Gastroesophageal sphincter (tissue), 4 donors: ENCODE data around the gene RSPH10B2. TPM values are rescaled to one million over a fixed set of nuclear protein-coding genes. Genes with fewer than 3 reads are reported as not detected.
"Not testable (repeated sequence)": the region's sequence is repeated elsewhere in the genome, so short reads cannot be mapped to it uniquely, and the experiment has no call there.

ENCODE experiments used
- ATAC-seq: fragments of 150-250 bp; one replicate; pipeline ENCODE4 v1.9.1; 2016; ENCODE audit warnings: mild to moderate bottlenecking, moderate library complexity
- H3K27ac ChIP-seq, 4 donors: fragments of 200-600 bp; sonication (generic) in 3 of 4; 1 replicate in 3 of 4; 2 replicates in 1 of 4; pipeline ENCODE4 v1.5.1; 2016 to 2019
- H3K27me3 ChIP-seq: fragments of 200-600 bp; sonication (generic); one replicate; pipeline ENCODE4 v1.5.1; 2019
- H3K36me3 ChIP-seq, 2 donors: fragments of 200-600 bp; sonication (generic); one replicate each; pipeline ENCODE4 v1.5.1; 2019; ENCODE audit warnings: control low read depth in 1 of 2
- H3K4me1 ChIP-seq, 3 donors: fragments of 200-600 bp; sonication (generic); 1 replicate in 2 of 3; 2 replicates in 1 of 3; pipeline ENCODE4 v1.5.1; 2016 to 2019; ENCODE audit warnings: control low read depth in 2 of 3
- H3K4me3 ChIP-seq, 2 donors: fragments of 200-600 bp; sonication (generic); one replicate each; pipeline ENCODE4 v1.5.1; 2019; ENCODE audit warnings: mild to moderate bottlenecking in 1 of 2, moderate library complexity in 1 of 2
- H3K9me3 ChIP-seq, 3 donors: fragments of 200-600 bp; sonication (generic); one replicate each; pipeline ENCODE4 v1.5.1; 2017 to 2019; ENCODE audit warnings: control low read depth in 2 of 3
- EP300 ChIP-seq: sonication (generic); formaldehyde crosslinking; IDR thresholded peaks from one replicate; pipeline ENCODE4 v1.6.1; 2017; ENCODE audit warnings: antibody characterized with exemption, mild to moderate bottlenecking
- POLR2A ChIP-seq, 2 donors: fragments of 450-650 bp; IDR thresholded peaks; one replicate each; pipeline ENCODE4 v1.6.1; 2017; ENCODE audit warnings: antibody characterized with exemption in 2 of 2, mild to moderate bottlenecking in 2 of 2, moderate library complexity in 1 of 2
- POLR2AphosphoS5 ChIP-seq: sonication (generic); formaldehyde crosslinking; IDR thresholded peaks from one replicate; pipeline ENCODE4 v1.6.1; 2017; ENCODE audit warnings: antibody characterized with exemption
- WGBS, 2 donors: methylation state at CpG; one replicate each; pipeline ENCODE4 v1.1.5; 2018; ENCODE audit warnings: low coverage in 1 of 2; 5-methylcytosine and 5-hydroxymethylcytosine counted together
- total RNA-seq, 4 donors: library from RNA; depleted of rRNA; stranded (reverse); fragments of >200 nt; gene quantifications; one replicate each; pipeline ENCODE4 v1.1.0, GENCODE V29; 2016
- TF ChIP-seq, protein P1 (sequence below), 4 experiments: fragments of 200-600 bp in 2 of 4; fragments of 450-650 bp in 2 of 4; sonication (generic) in 1 of 4; IDR thresholded peaks; one replicate each; pipeline ENCODE4 v1.5.1; 2017 to 2019; ENCODE audit warnings: antibody characterized with exemption in 4 of 4, mild to moderate bottlenecking in 2 of 4, moderate library complexity in 2 of 4

The RSPH10B2 gene
- total RNA-seq, 4 donors from 2014 or later, result 0.15 TPM; not detected in 3

DNA sequence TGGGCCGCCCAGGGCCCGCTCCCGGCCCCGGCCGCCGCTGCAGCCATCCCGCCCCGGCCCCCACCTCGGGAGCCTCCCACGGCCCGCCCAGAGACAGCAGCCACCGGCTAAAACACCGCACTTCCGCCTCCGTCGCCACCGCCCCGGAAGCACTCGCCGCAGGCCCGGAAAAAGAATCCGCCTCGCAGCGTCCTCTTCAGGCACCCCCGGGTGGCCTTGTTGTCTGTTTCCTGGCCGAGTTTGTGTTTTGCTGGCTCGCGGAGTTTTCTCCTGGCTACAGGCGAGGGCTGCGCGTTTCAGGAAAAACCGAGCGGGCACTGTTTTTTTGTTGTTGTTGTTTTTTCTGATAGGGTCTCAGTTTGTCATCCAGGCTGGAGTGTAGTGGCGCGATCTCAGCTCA, 72.2 kb downstream of the RSPH10B2 start, which contains the start of gene CCZ1B:
Gene CCZ1B (minus strand): TSS at position 125 of the 400 bp plus-strand sequence. CDS start 78 bp downstream, at position 47.
- no CpG with 5 or more reads among the region's 35 CpGs for WGBS, 2 donors
- Histone ChIP-seq H3K27ac (peak within 1 kb of the TSS in 3 of 4 donors; percentile 67 to 80 (median 71)), H3K27me3 (peaks cover 15% of the 10 kb centered on the region), H3K4me3 (peak within 1 kb of the TSS; percentile 59 to 64), H3K36me3 (peaks cover 0 to 15% of the 10 kb centered on the region in 2 donors)
- H3K9me3 ChIP-seq, H3K4me1 ChIP-seq: not testable (repeated sequence)
- peak; percentile 95 for ATAC-seq
- TF ChIP-seq, protein P1, sequence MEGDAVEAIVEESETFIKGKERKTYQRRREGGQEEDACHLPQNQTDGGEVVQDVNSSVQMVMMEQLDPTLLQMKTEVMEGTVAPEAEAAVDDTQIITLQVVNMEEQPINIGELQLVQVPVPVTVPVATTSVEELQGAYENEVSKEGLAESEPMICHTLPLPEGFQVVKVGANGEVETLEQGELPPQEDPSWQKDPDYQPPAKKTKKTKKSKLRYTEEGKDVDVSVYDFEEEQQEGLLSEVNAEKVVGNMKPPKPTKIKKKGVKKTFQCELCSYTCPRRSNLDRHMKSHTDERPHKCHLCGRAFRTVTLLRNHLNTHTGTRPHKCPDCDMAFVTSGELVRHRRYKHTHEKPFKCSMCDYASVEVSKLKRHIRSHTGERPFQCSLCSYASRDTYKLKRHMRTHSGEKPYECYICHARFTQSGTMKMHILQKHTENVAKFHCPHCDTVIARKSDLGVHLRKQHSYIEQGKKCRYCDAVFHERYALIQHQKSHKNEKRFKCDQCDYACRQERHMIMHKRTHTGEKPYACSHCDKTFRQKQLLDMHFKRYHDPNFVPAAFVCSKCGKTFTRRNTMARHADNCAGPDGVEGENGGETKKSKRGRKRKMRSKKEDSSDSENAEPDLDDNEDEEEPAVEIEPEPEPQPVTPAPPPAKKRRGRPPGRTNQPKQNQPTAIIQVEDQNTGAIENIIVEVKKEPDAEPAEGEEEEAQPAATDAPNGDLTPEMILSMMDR (IDR thresholded peaks at IDR 0.05), result peak in 1 of 4 experiments; percentile 49

DNA sequence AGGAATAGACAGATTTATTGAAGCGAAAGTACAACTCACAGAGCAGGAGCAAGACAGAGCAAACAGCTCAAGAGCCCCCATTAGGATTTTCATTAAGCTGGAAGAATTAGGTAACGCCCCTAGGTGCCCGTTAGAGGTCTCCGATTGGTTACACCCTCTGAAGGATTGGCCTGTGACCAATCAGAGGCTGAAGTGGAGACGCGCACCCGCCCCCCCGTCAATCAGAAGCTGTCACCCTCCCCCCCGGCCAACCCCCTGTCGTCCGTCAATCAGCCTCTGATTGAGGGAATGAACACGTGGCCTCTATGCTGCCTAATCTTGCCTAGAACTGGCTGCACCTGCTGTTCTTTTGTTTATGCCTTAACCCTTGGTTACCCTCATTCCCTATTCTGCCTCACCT, 73.3 kb downstream of the RSPH10B2 start:
- not testable (repeated sequence) for ATAC-seq, H3K36me3 ChIP-seq, H3K4me1 ChIP-seq, H3K4me3 ChIP-seq, H3K9me3 ChIP-seq, H3K27ac ChIP-seq
- peaks cover 22% of the 10 kb centered on the region for H3K27me3 ChIP-seq
- 80 to 100% methylated on average over 3 to 4 of the region's 12 CpGs for WGBS, 2 donors

DNA sequence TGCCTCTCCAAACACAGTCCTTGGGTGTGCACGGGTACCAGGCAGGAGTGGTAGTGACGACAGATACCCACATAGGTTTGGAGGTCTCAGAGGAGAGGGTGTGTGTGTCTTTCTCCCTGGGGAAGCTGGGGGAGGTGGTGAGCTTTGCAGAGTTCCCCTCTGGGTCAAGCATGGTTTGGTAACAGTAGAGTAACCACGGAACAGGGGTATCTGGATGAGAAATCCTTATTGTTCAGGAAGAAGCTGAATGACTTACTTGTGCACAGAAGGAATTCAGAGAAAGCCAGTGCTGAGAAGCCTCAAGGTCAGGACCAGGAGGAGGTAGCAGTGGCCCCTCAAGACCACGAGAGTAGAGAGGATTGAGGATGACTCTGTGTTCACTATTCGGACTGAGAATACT, 75.7 kb downstream of the RSPH10B2 start:
- WGBS, 2 donors, result 50 to 57% methylated on average over 2 to 5 of the region's 5 CpGs
- not testable (repeated sequence) for H3K36me3 ChIP-seq, H3K4me3 ChIP-seq, H3K4me1 ChIP-seq, ATAC-seq, H3K27ac ChIP-seq, H3K9me3 ChIP-seq
- peaks cover 22% of the 10 kb centered on the region for H3K27me3 ChIP-seq

DNA sequence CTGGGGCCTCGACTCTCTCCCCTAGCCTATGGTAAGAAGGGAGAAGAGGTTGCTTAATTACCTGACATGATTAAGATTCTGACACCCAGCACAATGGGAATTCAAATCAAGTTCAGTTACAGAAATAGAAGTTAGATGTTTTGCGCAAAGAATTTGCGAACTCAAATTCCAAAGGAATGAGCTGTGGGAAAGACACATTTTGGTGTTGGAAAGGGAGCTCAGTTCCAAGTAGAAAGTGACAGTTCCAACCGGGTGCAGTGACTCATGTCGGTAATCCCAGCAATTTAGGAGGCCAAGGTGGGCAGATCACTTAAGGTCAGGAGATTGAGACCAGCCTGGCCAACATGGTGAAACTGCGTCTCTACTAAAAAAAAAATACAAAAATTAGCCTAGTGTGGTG, 76.1 kb downstream of the RSPH10B2 start:
- peaks cover 26% of the 10 kb centered on the region for H3K27me3 ChIP-seq
- ATAC-seq, H3K4me1 ChIP-seq, H3K4me3 ChIP-seq, H3K9me3 ChIP-seq, H3K27ac ChIP-seq, H3K36me3 ChIP-seq: not testable (repeated sequence)
- WGBS, 2 donors, result 50 to 94% methylated on average over 1 to 3 of the region's 6 CpGs

DNA sequence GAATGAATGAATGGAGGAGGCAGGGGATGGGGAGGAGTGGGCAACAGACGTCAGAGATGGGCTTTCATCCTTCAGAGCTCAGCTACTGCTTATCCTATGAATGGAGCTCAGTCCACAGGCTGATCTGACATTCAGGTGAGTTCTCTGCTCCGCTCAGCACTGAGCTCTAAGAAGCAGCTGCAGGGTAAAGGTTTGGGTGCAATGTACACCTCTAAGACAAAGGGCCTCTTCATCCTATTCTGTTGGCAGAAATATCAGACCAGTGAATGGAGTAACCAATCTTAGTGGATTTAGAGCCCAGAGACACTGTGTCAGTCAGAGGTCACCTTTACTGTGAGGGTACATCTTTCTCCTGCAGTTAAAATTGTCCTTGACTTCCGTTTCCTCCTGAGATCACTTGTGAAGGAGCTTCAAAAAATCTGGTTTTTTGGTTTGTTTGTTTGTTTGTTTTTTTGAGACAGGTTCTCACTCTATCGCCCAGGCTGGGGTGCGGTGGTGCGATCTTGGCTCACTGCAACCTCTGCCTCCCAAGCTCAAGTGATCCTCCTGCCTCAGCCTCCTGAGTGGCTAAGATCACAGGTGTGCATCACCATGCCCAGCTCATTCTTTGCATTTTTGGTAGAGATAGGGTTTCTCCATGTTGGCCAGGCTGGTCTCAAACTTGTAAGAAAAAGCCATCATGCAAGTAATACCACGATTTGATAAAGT, 77.3 kb downstream of the RSPH10B2 start:
- no peak for TF ChIP-seq POLR2A (IDR thresholded peaks at IDR 0.05)
- no peak for TF ChIP-seq POLR2AphosphoS5
- TF ChIP-seq, protein P1 (IDR thresholded peaks at IDR 0.05), result no peak
- TF ChIP-seq EP300, result no peak
- H3K4me1 ChIP-seq, result no peaks in the 10 kb centered on the region
- no peak for ATAC-seq
- no peak overlapping the region for H3K27ac ChIP-seq
- no peaks in the 10 kb centered on the region for H3K36me3 ChIP-seq
- H3K27me3 ChIP-seq, result peaks cover 32% of the 10 kb centered on the region
- H3K9me3 ChIP-seq, result no peaks in the 10 kb centered on the region
- no peak overlapping the region for H3K4me3 ChIP-seq
- WGBS, 2 donors, result 53 to 79% methylated on average over 2 to 5 of the region's 7 CpGs

DNA sequence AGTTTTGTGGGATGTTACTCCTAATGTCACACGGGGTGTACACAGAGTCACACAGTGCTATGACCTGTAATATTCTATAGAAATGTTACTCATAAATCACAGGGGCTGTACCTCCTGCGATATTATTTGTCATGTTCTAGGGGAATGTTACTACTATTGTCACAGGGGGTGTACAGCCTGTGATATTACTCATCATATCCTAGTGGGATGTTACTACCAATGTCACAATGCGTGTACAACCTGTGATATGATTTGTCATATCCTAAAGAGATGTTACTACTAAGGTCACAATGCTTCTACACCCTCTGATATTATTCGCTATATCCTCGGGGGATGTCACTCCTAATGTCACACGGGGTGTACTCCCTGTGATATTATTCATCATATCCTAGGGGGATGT, 79.7 kb downstream of the RSPH10B2 start:
- Histone ChIP-seq H3K9me3 (no peaks in the 10 kb centered on the region), H3K4me3 (no peak overlapping the region), H3K27me3 (peaks cover 40% of the 10 kb centered on the region), H3K27ac (no peak overlapping the region), H3K36me3 (no peaks in the 10 kb centered on the region), H3K4me1 (no peaks in the 10 kb centered on the region)
- ATAC-seq, result no peak
- WGBS, 2 donors, result 78 to 79% methylated on average over 5 to 6 of the region's 6 CpGs
- TF ChIP-seq POLR2A (IDR thresholded peaks at IDR 0.05) (no peak), EP300 (no peak), POLR2AphosphoS5 (no peak)
- TF ChIP-seq, protein P1 (IDR thresholded peaks at IDR 0.05), result no peak

DNA sequence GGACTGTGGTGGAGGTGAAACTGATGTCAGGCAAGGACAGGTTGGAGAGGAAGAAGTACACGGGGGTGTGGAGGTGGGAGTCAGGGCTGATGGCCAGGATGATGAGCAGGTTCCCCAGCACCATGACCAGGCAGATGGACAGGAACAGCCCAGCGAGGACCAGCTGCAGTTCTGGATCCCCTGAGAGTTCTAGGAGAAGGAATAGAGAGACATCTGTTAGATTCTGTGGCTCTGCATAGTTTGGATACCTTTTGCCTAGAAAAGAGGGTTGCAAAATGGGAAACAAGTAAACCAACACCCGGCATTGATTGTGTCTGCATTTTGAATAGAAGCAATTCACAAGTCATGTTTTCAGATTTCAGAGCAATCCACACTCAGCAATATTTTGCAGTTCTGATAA, 81.6 kb downstream of the RSPH10B2 start:
- not testable (repeated sequence) for H3K4me3 ChIP-seq, H3K4me1 ChIP-seq, ATAC-seq, H3K36me3 ChIP-seq, H3K9me3 ChIP-seq, H3K27ac ChIP-seq
- peaks cover 31% of the 10 kb centered on the region for H3K27me3 ChIP-seq
- 48 to 56% methylated on average over 2 of the region's 3 CpGs for WGBS, 2 donors

DNA sequence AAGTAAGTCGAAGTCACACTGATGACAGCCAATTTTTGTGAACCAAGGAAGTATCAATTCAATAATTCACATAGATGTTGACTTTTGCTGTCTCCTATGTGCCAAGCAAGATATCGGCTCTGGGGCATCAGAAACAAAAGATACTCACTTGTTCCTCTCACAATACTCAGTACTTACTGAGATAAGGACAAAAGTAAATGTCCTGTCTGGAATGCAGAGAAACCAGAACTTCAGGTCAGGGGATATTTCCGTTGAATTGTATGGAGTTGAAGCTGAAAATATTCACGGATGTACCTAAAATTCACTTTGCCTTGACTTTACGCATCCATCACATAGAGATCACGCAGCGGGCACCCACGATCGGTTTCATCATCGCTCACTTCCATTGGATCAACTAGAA, 83.2 kb downstream of the RSPH10B2 start:
- not testable (repeated sequence) for H3K4me1 ChIP-seq, H3K27ac ChIP-seq, H3K36me3 ChIP-seq, H3K4me3 ChIP-seq, ATAC-seq, H3K9me3 ChIP-seq
- peaks cover 18% of the 10 kb centered on the region for H3K27me3 ChIP-seq
- WGBS, 2 donors, result 85 to 94% methylated on average over 9 to 10 of the region's 10 CpGs

DNA sequence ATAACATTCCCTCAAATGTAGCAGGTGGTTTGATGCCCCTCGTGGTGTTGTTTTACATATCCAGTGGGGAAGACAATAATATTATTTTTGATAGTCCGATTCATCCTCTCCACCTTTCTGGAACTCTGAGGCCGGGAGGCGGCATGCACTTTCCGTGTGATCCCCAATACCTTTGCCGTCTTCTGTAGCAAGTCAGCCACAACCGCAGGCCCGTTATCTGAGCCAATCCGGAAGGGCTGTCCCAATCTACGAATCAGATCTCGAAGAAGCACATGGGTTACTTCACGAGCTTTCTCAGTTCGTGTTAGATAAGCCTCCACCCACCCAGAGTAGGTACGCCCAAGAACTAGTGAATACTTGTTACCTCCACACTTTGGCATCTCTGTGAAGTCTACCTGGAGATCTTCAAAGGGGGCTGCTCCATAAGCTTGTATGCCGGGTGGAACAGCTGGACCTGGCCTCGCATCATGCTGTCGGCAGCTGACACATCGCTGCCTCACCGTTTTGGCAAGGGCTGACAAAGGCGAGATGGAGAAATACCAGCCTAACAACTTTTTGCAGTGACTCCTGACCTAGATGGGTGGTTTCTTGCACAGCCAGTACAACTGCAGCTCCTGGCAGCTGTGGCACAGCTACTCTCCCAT, 88.5 kb downstream of the RSPH10B2 start:
- H3K27me3 ChIP-seq, result peaks cover 15% of the 10 kb centered on the region
- WGBS, 2 donors, result 73 to 80% methylated on average over 3 to 8 of the region's 20 CpGs
- H3K36me3 ChIP-seq, H3K4me1 ChIP-seq, H3K9me3 ChIP-seq, H3K27ac ChIP-seq, H3K4me3 ChIP-seq, ATAC-seq: not testable (repeated sequence)

DNA sequence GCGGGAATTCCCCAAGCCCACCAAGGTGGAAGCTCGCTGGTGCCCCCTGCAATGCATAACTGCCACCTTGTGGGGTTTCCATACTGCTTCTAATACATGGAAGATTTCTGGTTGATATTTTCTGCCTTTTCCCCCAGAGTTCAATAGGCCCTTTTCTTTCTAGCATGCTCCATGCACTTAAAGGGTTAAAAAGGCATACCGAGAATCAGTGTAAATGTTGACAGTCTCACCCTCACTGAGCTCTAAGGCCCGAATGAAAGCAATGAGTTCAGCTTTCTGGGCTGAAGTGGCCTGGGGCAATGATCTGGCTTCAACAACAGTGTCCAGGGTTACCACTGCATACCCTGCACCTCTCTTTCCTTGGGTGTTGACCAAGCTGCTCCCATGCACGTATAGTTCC, 89.2 kb downstream of the RSPH10B2 start:
- not testable (repeated sequence) for H3K4me3 ChIP-seq, H3K4me1 ChIP-seq
- WGBS, 2 donors, result 0 to 10% methylated on average over 2 of the region's 5 CpGs

More for the DNA sequence above, 89.2 kb downstream of the RSPH10B2 start:
- peaks cover 19% of the 10 kb centered on the region for H3K27me3 ChIP-seq
- not testable (repeated sequence) for ATAC-seq, H3K27ac ChIP-seq, H3K36me3 ChIP-seq, H3K9me3 ChIP-seq
